ENCODE results near the gene HEMGN. TPM values are rescaled to one million over a fixed set of nuclear protein-coding genes. Genes with fewer than 3 reads are reported as not detected.

The HEMGN gene
- total RNA-seq, 1 donor from 2014 or later: not detected

DNA sequence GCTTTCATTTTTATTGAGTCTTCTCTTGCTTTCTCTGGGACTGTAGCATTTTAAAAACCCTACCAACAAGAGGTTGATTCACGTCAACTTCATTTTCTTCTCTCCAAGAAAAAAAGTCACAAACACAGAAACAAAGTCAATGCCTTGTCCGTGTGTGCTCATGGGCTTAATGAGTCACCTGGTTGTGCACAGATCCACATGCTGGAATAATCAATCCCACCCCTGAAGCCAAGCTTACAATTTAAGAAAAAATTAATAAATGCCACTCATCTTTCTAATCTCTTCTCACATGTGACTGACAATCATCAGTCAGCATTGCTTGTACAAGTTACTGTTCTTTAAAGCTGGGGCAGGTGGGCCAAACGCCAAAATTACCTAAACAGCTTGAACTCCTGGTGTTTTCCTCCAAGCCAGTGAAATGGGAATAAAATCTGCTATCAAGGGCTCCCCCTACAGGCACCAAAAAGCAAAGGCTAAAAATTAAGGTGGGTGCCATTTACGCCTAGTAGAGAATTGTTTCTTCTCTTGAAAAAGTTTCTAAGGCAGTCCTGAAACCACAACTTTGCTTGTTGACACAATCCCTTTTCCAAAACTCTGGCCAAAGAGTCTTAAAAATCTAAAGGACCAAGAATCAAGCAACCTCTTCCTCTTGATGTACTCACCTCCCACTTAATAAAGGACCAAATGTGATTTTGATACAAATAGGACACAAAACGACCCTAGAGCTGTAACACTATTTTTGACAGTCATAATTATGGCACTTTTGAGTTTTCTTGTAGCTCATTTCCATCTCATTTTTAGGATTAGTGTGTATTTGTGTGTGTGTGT lies 37.0 kb downstream of the HEMGN start:
- no peak for DNase-seq (ENCODE audit: extremely low read depth, low read depth, low spot score)

- no peak for DNase-seq (ENCODE audit: extremely low read depth, low read depth, low spot score)
Observed at GRCh38 chr9:97900103-97900737, 37.8 kb downstream of the HEMGN start.

DNA sequence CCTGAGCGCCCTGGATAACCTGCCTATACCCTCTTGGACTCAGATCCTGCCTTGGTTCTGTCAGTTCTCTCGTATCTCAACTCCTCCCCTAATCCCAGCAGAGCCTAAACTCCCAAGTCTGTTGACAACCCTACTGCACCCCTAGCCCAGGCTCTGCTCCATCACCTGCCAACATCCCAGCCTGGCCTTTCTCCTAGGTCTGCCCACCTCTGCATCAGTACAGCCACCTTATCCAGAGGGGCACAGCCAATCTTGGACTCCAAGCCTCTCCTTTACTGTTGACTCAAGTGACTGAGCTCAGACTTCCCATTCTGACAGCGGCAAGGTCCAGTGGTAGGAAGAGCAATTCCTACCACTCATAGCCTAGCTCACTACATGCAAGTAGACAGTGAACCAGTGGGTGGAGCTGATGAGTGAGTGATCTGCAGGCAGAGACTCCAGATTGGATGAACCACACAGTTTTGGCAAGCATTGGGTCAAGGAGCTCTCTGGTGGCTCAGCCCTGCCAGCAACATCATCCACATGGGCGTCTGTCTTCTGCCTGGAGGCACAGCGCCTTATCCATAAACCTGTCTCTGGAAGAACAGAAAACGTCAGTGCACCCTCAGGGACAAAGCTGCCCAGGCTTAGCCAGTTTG lies 42.2 kb downstream of the HEMGN start:
- DNase-seq (ENCODE audit: extremely low read depth, low read depth, low spot score): no peak

DNA sequence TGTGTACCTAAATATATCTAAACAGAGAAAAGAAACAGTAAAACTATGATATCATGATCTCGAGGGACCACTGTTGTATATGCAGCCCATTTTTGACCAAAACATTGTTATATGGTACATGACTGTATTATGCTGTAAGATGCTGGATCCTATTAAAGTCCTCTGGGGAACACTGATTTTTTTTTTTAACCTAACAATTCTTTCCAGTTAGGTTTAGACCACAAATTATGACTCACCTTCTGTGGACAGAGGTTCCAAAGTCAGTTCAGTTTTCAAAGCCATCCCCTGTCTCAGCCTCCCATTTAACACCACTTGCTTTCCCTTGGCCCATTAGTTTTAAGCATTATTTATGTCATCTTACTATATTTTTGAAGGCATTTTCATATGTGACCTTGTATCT lies 42.8 kb downstream of the HEMGN start:
- no peak for DNase-seq (ENCODE audit: extremely low read depth, low read depth, low spot score)

DNA sequence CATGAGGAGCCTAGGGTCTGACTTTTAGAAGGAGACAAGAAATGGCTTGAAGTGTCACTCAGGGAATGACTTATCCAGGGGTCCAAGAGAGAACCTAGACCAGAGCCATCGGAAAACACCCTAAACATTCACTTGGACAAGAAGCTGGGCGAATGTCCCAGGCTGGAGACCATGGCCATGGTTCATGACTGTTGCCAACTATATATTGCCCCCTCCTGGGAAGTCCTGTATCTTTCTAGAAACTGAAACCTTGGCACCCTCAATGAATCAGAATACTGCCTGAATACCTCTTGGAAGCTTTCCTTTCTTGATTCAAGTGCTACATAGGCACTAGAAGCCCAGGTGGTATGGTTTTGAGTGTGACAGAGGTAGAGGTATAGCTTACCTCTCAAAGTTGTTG lies 45.6 kb downstream of the HEMGN start:
- DNase-seq (ENCODE audit: extremely low read depth, low read depth, low spot score): no peak

DNA sequence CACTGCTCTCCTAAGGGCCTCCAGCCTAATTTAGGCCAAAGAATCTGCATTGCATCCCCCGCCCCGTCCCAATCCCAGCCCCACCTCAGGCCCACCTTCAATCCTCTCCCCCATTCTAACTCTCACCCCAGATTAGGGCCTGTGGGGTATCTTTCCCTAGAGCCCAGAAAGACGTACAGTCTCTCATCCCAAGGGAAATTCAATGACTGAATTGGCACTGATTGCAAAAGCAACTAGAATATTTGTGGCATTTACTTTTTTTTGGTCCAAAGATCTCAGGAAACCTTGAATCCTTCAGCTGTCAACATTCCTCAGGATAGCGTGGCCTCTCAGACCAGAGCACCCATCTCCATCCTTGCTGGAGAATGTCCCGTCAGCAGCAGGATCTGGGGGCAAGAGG lies 46.2 kb downstream of the HEMGN start:
- DNase-seq (ENCODE audit: extremely low read depth, low read depth, low spot score): no peak

- no peak for DNase-seq (ENCODE audit: extremely low read depth, low read depth, low spot score)
Observed at GRCh38 chr9:97889941-97890887, 47.8 kb downstream of the HEMGN start.

- no peak for DNase-seq (ENCODE audit: extremely low read depth, low read depth, low spot score)
Observed at GRCh38 chr9:97880336-97880735, 57.6 kb downstream of the HEMGN start.

Other genes starting within 250 kb of the HEMGN start
- gene XPA, start 240.8 kb downstream of the HEMGN start, total RNA-seq: 5.6 and 9.4 TPM in 2 replicates
- 0.06 and 0.97 TPM in 2 replicates for gene FOXE1, start 84.9 kb downstream of the HEMGN start, total RNA-seq
- 11.3 and 29.9 TPM in 2 replicates for gene TRMO, start 15.7 kb downstream of the HEMGN start, total RNA-seq
- gene ANP32B, start 45.2 kb upstream of the HEMGN start, total RNA-seq: 20.8 and 30.8 TPM in 2 replicates
- gene NANS, start 118.6 kb upstream of the HEMGN start, total RNA-seq: 85.1 and 96.6 TPM in 2 replicates
- gene TRIM14, start 181.1 kb upstream of the HEMGN start, total RNA-seq: 3.9 and 9.1 TPM in 2 replicates

Data from glomerular endothelial cell (primary cell).